T-helper 2 cell (primary cell): ENCODE measurements around the gene PLA2G4F.

ENCODE experiments used
- DNase-seq, 5 experiments: peaks; one replicate each; pipeline versions ENCODE4 v3.0.0 to v3.0.0-alpha.2; 2012 to 2022

The PLA2G4F gene

DNA sequence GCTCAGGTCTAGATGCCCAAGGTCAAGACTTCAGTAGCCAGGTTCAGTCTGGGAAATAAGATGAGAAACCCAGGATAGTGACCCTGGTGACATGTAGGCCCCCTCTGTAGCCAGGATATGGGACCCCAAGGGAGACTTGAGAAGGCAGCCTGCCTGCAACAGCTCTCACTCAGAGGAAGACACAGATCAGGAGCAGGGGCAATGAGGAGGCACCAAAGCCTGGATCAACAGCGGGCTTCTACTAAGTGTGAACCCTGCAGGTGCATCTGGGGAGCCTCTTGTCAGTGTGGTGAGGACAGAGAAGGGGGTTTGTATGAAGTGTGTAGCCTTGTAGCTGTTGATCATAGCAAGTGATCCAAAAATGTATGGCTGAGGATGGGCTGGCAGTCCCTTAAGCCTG, 25.4 kb downstream of the PLA2G4F start:
- no peak for DNase-seq

DNA sequence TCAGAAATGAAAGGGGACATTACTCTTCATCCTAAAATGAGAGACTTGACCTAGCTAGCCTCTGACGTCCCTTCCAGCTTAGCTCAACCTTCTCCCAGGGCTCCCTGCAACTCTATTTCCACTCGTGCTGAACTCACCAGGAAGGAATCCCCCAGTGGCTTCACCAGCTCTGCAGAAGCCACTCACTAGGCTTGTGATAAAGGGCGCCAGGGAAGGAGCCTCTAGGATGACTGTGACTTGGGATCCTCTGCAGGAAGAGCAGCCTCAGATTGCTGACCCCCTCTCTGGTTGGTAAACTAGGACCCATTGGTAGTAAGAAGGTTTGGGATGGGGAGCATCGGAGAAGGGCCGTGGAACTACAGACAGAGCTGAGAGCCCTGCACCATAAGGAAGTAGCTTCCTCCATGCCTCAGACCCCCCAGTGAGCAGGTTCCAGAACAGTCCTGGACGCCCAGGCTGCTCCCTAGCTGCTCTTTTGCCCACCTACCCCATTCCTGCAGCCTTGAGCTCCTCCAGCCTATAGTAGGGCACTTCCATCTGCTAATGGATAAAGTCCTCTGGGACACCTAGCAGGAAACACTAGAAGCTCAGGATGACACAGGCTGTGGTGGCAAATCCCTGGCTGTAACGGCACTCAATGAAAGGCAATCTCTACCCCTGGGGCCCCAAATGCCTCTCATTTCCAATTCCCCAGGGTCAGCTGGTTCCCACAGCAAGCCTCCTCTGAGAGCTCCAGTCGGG, 26.0 kb downstream of the PLA2G4F start:
- no peak for DNase-seq

DNA sequence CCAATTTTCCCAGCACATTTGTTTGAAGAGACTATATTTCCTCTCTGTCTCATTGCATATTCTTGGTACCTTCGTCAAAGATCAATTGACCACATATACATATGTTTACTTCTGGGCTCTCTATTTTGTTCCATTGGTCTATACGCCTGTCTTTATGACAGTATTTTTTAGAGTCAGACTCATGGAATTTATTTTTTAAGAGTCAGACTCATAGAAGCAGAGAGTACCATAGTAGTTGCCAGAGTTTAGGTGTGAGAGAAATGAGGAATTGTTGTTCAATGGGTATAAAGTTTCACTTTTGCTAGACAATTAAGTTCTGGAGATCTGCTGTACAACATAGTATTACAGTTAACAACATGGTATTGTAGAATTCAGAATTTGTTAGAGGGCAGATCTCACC, 27.1 kb downstream of the PLA2G4F start:
- no peak for DNase-seq

DNA sequence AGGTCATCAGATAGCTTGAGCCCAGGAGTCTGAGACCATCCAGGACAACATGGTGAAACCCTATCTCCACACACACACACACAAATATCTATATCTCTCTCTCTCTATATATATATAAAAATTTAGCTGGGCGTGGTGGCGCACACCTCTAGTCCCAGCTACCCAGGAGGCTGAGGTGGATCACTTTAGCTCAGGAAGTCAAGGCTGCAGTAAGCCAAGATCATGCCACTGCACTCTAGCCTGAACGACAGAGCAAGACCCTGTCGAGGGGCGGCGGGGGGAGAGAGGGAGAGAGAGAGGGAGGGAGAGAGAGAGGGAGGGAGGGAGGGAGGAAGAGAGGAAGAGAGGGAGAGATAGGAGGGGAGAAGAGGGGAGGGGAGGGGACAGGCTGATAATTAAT, 28.0 kb downstream of the PLA2G4F start:
- no peak for DNase-seq

DNA sequence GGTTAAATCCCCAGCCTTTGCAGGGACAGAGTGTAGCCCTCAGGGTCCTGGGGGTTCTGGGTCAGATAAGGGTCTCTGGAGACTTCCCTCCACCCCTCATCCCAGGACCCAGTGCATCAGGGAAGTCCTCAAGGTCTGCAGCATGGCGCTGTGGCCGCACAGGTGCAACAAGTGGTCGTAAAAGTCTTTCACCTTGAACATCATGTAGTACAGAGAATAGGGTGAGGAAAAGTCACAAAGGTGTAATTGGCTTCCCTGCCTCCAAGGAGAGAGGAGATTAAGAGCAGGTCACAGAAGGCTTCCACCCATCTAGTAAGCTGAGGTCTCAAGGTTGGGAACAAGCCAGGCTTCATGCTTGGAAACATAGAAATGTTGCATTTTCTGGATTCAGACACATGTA, 32.9 kb downstream of the PLA2G4F start:
- no peak for DNase-seq

DNA sequence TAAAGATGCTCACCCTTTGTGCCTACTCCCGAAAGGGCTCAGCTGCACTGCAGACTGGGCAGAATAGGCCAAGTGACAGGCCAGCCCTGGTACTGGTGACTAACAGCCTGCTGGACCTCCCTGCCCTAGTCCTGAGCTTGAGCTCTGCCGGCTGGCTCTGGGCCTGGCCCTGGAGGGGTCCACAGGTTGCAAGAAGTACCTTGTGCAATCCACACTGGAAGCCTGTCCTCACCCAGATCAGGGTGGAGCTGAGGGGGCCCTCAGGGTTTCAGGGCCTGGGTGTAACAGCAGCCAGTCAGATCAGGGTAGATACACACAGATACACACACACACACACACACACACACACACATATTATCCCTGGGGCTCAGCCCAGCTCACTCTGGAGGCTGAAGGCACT, 34.8 kb downstream of the PLA2G4F start:
- no peak for DNase-seq

DNA sequence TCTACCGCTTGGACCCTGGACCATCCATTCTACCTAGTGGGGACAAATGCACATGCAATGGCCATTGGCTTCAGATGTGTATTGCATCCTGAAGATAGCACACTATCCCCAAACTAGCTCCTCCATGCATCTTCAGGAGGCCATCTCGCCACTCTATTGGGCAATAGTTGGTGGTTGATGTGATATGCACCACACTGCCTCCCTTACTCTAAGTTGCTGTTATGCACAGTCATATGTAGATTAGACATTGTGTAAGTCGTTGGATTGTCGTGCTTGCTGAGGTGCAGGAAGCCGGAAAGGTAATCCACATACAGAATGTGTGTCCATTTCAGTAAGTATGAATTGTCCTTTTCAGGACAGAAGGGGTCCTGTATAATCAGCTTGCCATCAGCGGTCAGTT, 35.4 kb downstream of the PLA2G4F start:
- DNase-seq: peak in 1 of 5 experiments; percentile 49

DNA sequence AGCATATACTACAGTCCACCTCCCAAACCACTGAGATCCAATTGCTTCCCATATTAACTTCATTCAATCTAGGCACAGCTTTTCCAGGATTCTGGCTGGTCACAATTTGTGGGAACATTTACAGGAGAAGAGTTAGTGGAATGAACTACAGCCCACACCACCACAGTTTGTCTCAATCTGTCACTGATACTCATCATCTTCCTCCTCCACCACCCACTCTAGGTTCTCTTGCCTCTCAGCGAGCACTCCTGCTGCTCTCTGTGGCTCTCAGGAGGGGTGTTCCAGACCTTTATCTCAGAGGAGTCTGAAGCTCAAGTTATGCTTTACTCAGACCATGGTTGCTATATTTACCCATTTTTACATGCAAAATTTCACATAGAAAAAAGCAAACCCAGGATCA, 36.2 kb downstream of the PLA2G4F start:
- no peak for DNase-seq

DNA sequence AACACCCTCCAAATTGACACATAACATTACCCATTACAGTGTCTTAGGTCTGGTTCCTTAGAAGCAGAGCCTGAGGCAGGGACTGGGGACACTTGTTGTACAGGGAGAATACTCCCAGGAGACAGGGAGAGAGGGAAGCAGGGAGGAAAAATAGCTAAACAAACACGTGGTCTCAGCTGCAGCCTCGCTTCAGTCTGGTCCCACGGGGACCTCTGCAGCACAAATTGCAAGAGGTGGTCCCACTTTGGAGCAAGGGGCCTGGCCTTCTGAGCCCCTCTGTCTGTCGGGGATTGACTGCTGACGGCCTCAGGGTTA, 37.0 kb downstream of the PLA2G4F start:
- DNase-seq: no peak

DNA sequence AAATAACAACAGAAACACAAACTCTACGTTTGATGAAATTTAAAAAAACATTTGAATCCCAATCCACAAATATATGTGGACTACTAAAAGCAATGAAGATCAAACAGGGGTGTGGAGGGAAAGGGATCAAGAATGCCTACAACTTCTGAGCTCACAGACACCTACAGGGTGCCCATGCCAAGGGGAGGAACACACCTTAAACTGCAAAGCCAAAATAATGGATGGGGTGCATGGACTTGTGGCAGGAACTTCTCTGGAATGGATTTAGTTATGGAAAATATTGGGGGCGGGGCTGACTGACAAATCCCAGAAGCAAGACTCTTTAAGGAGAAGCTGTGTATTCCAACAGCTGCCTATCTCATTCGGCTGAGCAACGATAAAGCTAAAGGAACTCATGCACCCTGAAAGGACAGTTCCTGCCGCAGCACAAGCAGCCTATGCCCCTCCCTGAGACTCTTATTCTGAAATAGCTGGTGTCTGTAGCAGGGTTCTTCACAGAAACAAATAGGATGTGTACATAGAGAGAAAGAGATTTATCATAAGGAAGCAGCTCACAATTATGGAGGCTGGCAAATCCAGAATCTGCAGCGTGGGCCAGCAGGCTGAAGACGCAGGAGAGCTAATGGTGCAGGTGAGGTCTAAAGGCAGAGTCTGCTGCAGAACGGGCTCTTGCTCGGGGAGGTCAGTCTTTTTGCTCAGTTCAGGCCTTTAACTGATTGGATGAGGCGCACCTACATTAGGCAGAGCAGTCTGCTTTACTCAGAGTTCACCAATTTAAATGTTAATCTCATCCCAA, 37.6 kb downstream of the PLA2G4F start:
- DNase-seq: peak in 1 of 5 experiments; percentile 41

DNA sequence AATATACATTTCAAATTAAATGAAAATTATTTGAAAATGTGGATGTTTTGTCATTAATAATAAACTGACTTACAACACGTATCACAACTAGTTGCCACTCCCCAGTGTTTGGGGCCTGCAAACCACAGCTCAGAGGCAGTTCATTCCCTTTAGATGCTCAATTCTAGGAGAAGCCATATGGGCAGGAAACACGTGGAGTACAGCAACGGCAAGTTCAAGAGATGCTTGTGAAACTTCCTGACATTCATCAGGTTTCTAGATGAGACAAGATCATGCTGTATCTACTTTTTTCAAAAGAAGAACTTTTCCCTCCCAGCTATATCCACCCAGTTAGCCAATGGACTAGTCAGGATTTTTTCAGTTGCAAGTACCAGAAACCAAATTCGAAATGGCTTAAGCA, 44.5 kb downstream of the PLA2G4F start:
- DNase-seq: no peak

DNA sequence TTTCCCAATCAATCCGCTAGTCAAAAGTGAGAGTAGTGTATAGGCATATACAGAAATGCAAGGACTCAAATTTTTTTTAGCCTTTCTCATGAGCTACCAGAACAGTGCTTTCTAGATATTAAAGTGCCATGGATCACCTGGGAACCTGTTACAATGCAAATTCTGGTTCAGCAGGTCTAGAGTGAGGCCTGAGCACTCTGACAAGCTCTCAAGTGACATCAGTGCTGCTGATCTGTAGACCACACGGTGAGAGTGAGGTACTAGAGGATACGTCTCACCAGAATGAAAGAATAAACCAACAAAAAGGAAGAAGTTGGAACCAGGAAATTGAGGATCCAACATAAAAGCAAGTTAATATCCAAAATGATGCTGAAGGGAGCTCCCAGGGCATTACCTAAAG, 46.1 kb downstream of the PLA2G4F start:
- no peak for DNase-seq

DNA sequence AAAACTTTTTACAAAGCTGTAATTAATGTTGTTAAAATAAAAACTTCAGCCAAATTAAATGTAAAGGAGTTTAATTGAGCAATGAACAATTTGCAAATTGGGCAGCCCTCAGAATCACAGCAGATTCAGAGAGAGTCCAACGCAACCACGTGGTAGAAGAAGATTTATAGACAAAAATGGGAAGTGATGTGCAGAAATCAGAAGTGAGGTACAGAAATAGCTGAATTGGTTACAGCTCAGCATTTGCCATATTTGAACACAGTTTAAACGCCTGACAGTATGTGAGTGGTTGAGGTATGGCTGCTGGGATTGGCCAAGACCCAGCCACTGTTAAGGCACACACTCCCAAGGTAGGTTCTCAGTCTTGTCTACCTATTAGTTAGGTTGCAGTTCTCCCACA, 47.6 kb downstream of the PLA2G4F start:
- DNase-seq: no peak

DNA sequence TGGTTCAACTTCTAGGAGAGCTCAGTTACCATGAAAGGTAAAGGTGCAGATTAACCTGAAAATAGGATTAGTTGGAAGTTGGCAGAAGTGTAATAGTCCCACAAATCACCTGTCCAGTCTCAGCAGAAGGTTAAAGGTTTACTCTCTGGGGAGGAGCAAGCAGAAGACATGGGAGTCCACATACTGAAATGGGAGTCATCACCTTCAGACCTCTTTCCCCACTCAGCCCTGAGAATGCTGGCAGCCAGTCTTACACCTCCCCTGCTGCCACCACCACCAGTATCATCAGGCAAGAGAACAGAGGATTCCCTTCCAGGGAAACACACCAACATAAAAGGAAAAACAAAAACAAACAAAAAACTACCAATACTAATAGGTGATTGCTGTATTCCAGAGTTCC, 48.2 kb downstream of the PLA2G4F start:
- DNase-seq: no peak

DNA sequence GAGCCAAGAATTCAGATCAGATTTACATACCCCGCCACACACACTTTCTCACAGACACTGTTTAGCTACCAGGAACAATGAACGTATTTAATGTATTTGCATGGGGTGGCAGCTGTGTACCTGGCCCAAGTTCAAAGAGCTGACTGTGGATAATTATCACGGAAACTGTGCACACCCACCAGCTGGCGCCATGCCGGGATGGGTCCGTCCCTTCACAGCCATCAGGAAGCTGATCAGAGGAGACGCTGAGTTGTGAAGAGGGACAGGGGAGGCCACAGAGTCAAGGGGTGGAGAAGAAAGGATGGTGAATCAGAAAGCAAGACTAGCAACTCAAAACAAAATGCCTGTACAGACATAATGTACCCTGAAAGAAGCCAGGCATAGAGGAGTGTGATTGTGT, 49.0 kb downstream of the PLA2G4F start:
- peak in 2 of 5 experiments; percentile 15 to 43 for DNase-seq

DNA sequence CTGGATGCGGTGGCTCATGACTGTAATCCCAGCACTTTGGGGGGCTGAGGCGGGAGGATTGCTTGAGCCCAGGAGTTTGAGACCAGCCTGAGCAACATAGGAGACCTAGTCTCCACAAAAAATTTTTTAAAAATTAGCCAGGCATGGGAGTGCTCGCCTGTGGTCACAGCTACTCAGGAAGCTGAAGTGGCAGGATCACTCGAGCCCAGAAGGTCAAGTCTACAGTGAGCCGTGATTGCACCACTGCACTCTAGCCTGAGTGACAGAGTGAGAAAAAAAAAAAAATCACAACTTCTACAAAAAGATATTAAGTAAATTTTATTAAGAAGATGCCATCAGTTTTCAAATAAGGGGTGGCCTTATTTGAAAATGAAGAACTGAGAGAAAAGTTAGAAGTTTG, 50.1 kb downstream of the PLA2G4F start:
- DNase-seq: no peak

DNA sequence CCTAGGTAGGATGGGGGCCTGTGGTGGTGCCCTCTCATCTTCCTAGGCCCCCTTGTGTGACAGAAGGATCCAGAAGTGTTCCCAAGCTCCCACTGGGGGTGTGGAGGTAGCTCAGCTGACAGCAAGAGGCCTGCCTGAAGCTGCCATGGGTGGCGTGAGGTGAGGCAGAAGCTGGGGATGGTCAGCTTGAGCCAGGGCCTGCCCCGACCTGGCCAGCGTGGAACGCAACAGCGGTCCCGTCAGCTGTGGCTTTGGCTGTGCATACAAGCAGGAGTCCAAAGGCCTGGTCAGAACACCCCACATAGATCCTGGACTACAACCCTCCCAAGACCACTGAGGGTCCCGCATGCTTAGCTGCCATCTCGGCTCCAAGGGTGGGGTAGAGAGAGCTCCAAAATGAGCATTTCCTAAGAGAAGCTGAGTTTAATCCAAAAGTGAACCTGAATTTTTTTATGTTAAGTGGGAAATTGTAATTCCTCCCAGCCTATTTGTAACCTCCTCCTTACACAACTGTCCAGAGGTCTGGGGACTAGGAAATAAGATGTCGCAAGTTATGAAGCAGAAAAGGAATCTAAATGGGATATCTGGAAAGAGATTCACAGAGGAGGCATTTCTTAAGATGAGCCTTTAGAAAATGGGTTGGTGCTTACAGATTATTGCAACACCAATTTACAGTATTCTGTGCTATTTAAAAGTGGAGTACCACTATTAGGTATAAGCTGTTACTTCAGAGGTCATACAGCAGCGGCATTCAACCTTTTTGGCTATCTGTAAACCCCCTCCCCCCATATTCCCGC, 52.1 kb downstream of the PLA2G4F start:
- no peak for DNase-seq

DNA sequence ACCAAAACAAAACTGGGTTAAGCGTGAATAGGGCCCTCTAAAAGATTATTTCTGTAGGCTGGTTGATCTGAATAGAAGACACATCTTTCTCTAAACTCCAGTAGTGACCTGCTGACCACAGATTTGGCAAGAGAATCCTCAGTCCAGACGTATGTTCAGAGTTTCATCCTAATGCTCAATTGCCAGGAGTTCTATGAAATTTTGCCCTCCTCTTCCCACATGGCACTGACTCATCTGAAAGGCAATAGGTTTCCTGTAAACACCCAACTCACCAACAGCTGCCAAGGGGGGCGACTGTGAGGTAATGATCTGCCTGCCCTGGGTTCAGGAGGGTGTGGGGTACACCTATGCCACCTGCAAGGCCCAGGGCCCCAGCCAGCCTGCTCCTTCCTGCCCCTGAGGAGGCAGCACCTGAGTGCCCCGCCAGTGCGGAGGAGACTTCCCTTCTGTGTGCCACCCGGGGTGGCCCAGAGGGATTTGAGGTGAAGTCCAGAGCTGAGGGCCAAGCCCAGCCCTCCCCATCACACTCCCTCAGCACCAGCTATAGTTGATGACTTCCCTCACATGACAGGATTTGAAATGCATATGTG, 53.7 kb downstream of the PLA2G4F start:
- DNase-seq: no peak

DNA sequence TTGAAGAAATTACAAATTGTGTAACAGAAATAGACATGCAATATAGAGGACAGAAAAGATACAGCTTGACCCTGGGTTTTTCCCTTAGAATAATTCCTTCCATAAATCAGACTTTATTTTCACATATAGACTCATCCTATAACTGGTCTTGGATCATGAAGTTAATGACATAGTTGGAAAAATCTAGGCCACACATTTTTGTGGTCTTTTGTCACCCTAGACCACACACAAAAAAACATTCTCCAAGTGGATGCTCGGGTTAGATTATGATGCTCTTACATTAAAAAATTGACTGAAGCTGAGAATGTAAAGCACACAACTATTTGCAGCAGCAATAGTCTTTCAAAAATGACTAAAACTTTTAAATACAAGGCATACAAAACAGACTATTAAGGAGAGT, 54.6 kb downstream of the PLA2G4F start:
- no peak for DNase-seq

DNA sequence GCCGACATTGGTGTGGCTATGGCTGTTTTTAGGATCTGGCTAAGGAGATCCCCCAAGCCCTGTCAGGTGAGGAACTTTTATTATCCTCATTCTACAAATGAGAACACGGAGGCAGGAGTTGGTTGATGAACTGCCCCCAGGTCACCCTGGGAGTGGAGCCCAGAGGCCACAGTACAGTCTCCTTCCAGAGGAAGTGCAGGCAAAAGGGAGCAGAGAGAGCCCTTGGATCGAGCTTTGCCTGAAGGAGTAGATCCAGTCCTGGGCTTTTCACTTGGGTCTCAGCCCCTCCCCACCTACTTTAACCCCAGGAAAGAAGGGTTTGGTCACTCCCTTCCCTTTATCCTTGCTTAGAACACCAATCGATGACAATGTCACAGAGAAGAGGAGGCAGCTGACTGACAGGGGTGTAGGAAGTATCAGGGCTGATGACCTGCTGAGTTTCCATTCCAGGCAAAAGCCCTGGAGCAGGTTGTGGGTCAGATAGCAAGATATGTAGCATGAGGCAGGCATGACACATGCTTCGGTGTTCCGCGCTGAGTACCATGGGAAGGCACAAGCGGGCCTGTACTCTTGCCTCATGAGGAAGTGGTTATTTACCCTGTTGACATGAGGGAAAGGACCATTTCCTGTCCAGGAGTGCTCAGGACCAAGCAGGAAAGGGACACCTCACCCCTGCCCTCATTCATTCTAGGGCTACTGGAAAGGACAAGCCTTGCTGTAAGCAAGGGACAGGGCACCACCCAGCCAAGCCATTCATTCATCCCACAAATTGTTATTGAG, 56.2 kb downstream of the PLA2G4F start:
- DNase-seq: no peak

DNA sequence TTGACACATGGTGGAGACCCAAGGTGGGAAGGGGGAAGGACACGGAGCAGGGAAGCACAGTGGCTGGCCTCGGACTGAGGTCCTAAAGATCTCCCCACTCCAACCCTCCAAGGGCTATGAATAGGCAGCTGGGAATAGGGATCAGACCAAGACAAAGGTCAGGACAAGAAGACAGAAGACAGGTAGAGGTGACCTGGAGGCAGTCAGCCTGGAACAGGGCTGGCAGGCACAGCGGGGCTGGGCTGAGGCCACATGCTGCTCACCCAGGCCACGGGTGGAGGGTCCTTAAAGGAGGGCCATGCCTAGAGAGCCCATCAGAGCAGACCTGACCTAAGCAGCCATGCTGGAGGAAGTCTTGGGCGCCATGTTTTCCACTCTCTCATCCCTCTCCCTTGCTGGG, 59.4 kb downstream of the PLA2G4F start:
- no peak for DNase-seq

DNA sequence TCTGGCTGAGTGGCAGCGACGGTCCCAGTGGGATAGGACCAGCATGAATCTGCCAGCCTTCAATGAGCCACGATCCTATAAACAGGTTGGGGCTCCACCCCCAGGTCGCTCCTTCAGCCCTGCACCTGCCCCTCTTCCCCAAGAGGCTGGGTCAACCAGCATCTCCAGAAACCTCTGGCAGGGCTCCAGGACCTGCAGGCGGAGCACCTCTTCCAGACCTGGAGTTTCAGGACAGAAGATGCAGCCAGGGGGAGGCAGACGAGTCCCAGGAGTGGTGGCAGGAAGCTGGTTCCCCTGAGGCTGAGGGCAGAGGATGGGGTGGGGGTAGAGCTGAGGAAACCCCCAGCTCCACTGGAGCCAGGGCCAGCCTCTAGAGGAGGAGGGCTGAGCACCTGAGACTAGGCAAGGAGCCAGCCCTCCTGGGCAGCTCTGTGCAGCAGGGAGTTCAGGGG, 61.9 kb downstream of the PLA2G4F start, which contains the start of gene PLA2G4D:
PLA2G4D (minus strand) TSS at position 51 of the 452 bp plus-strand sequence. CDS start 103 bp downstream, outside the sequence.
- DNase-seq: no peak
